ENCODE measurements around the gene DLG5. TPM values are rescaled to one million over a fixed set of nuclear protein-coding genes. Genes with fewer than 3 reads are reported as not detected.
A peak's percentile ranks its signal among the peaks of the same experiment; 100 is the strongest.

The DLG5 gene
- total and polyA plus RNA-seq, 2 experiments from 2014 or later: 4.4 to 27.9 TPM

- H3K4me1 ChIP-seq (ENCODE audit: insufficient read depth): peaks cover 28% of the 10 kb centered on the region
- H2AFZ ChIP-seq: no peak overlapping the region
- H3K9me2 ChIP-seq (ENCODE audit: insufficient read depth): no peaks in the 10 kb centered on the region
- no peak for DNase-seq
- H3K27ac ChIP-seq: no peak overlapping the region
- H3K36me3 ChIP-seq (ENCODE audit: low read depth): no peaks in the 10 kb centered on the region
- H3F3A ChIP-seq (ENCODE audit: insufficient read depth): peaks cover 11% of the 10 kb centered on the region
- in situ Hi-C loops (cut with MboI): no loop called here
- 71 to 74% methylated on average over 7 of the region's 7 CpGs for WGBS, 2 experiments (ENCODE audit: low coverage in 1 of 2, low lambda C conversion rate in 2 of 2, missing lambda C conversion rate in 2 of 2)
- TF ChIP-seq EZH2 (IDR thresholded peaks at IDR 0.05; ENCODE audit: insufficient read depth, poor library complexity, severe bottlenecking) (no peak), EZH2phosphoT487 (IDR thresholded peaks at IDR 0.05; ENCODE audit: insufficient read depth, low read depth) (no peak)
- no peak overlapping the region for H3K9ac ChIP-seq
- peaks cover 17% of the 10 kb centered on the region; the same call in 1 of the 2 replicates for H4K20me1 ChIP-seq (ENCODE audit: insufficient read depth)
- H3K79me2 ChIP-seq (ENCODE audit: insufficient read depth): peaks cover 35% of the 10 kb centered on the region
- H3K27me3 ChIP-seq (replicated peaks; ENCODE audit: insufficient read depth): no peaks in the 10 kb centered on the region
- H3K4me2 ChIP-seq (ENCODE audit: unreplicated experiment): no peak overlapping the region
- H3K9me3 ChIP-seq (ENCODE audit: low read depth): no peaks in the 10 kb centered on the region
- no peak overlapping the region for H3K4me3 ChIP-seq
Observed at GRCh38 chr10:77872947-77873535, 53.5 kb downstream of the DLG5 start.

- Histone ChIP-seq H3K9me2 (ENCODE audit: insufficient read depth) (no peaks in the 10 kb centered on the region), H3K4me1 (ENCODE audit: insufficient read depth) (peaks cover 28% of the 10 kb centered on the region), H3K9ac (no peak overlapping the region), H3K4me2 (ENCODE audit: unreplicated experiment) (no peak overlapping the region), H3K4me3 (no peak overlapping the region), H3K9me3 (ENCODE audit: low read depth) (no peaks in the 10 kb centered on the region), H3K27me3 (replicated peaks; ENCODE audit: insufficient read depth) (no peaks in the 10 kb centered on the region), H3K27ac (no peak overlapping the region), H3K79me2 (ENCODE audit: insufficient read depth) (peaks cover 29% of the 10 kb centered on the region), H2AFZ (no peak overlapping the region), H3K36me3 (ENCODE audit: low read depth) (no peaks in the 10 kb centered on the region), H4K20me1 (ENCODE audit: insufficient read depth) (peaks cover 17% of the 10 kb centered on the region; the same call in 1 of the 2 replicates), H3F3A (ENCODE audit: insufficient read depth) (peaks cover 11% of the 10 kb centered on the region)
- WGBS, 2 experiments (ENCODE audit: low coverage in 1 of 2, low lambda C conversion rate in 2 of 2, missing lambda C conversion rate in 2 of 2): 61 to 69% methylated on average over 18 of the region's 18 CpGs
- in situ Hi-C loops (cut with MboI): no loop called here
- no peak for DNase-seq
- TF ChIP-seq EZH2phosphoT487 (IDR thresholded peaks at IDR 0.05; ENCODE audit: insufficient read depth, low read depth) (no peak), EZH2 (IDR thresholded peaks at IDR 0.05; ENCODE audit: insufficient read depth, poor library complexity, severe bottlenecking) (no peak)
Observed at GRCh38 chr10:77872151-77872946, 54.2 kb downstream of the DLG5 start.

- Histone ChIP-seq H3F3A (ENCODE audit: insufficient read depth) (peaks cover 11% of the 10 kb centered on the region), H2AFZ (no peak overlapping the region), H3K4me2 (ENCODE audit: unreplicated experiment) (peak overlapping the region; percentile 4), H3K4me3 (no peak overlapping the region), H3K9me2 (ENCODE audit: insufficient read depth) (no peaks in the 10 kb centered on the region), H3K4me1 (ENCODE audit: insufficient read depth) (peaks cover 28% of the 10 kb centered on the region), H3K36me3 (ENCODE audit: low read depth) (no peaks in the 10 kb centered on the region), H3K27me3 (replicated peaks; ENCODE audit: insufficient read depth) (no peaks in the 10 kb centered on the region), H3K9me3 (ENCODE audit: low read depth) (no peaks in the 10 kb centered on the region), H3K27ac (0 out of 2 replicates have a peak overlapping the region, but pooled peaks have one; percentile 7), H3K79me2 (ENCODE audit: insufficient read depth) (peaks cover 8% of the 10 kb centered on the region), H4K20me1 (ENCODE audit: insufficient read depth) (peaks cover 16% of the 10 kb centered on the region; the same call in 1 of the 2 replicates), H3K9ac (no peak overlapping the region)
- DNase-seq: peak; percentile 58
- in situ Hi-C loops (cut with MboI): no loop called here
- WGBS, 2 experiments (ENCODE audit: low coverage in 1 of 2, low lambda C conversion rate in 2 of 2, missing lambda C conversion rate in 2 of 2): 60 to 64% methylated on average over 4 of the region's 4 CpGs
- no peak for TF ChIP-seq EZH2phosphoT487 (IDR thresholded peaks at IDR 0.05; ENCODE audit: insufficient read depth, low read depth)
- no peak for TF ChIP-seq EZH2 (IDR thresholded peaks at IDR 0.05; ENCODE audit: insufficient read depth, poor library complexity, severe bottlenecking)
Observed at GRCh38 chr10:77869626-77870420, 56.7 kb downstream of the DLG5 start.

GRCh38 chr10:77868523-77868922 lies 58.0 kb downstream of the DLG5 start:
- no peak overlapping the region for H3K27ac ChIP-seq
- no peaks in the 10 kb centered on the region for H3K27me3 ChIP-seq (replicated peaks; ENCODE audit: insufficient read depth)
- peaks cover 6% of the 10 kb centered on the region; the same call in 1 of the 2 replicates for H4K20me1 ChIP-seq (ENCODE audit: insufficient read depth)
- no peaks in the 10 kb centered on the region for H3F3A ChIP-seq (ENCODE audit: insufficient read depth)
- H3K9me3 ChIP-seq (ENCODE audit: low read depth): no peaks in the 10 kb centered on the region
- H3K36me3 ChIP-seq (ENCODE audit: low read depth): no peaks in the 10 kb centered on the region
- 97 to 99% methylated on average over 3 of the region's 3 CpGs for WGBS, 2 experiments (ENCODE audit: low coverage in 1 of 2, low lambda C conversion rate in 2 of 2, missing lambda C conversion rate in 2 of 2)
- no peaks in the 10 kb centered on the region for H3K79me2 ChIP-seq (ENCODE audit: insufficient read depth)
- DNase-seq: no peak
- H3K4me2 ChIP-seq (ENCODE audit: unreplicated experiment): no peak overlapping the region
- no peak overlapping the region for H3K9ac ChIP-seq
- H3K9me2 ChIP-seq (ENCODE audit: insufficient read depth): no peaks in the 10 kb centered on the region
- H3K4me3 ChIP-seq: no peak overlapping the region
- TF ChIP-seq EZH2phosphoT487 (IDR thresholded peaks at IDR 0.05; ENCODE audit: insufficient read depth, low read depth) (no peak), EZH2 (IDR thresholded peaks at IDR 0.05; ENCODE audit: insufficient read depth, poor library complexity, severe bottlenecking) (no peak)
- H2AFZ ChIP-seq: no peak overlapping the region
- in situ Hi-C loops (cut with MboI): no loop called here
- H3K4me1 ChIP-seq (ENCODE audit: insufficient read depth): peaks cover 17% of the 10 kb centered on the region
